Middle frontal gyrus (tissue), 1 donor: ENCODE measurements around the gene TPPP.
A peak's percentile ranks its signal among the peaks of the same experiment; 100 is the strongest.

ENCODE experiments used
- DNase-seq: peaks from one replicate; pipeline ENCODE4 v3.0.0-alpha.2; 2015; ENCODE audit warnings: low spot score; ENCODE audit errors: extremely low spot score

The TPPP gene

GRCh38 chr5:626850-627249, 66.3 kb downstream of the TPPP start:
- DNase-seq: no peak

GRCh38 chr5:625516-625915, 67.6 kb downstream of the TPPP start:
- no peak for DNase-seq

- DNase-seq: no peak
Measured at GRCh38 chr5:624951-625230, 68.3 kb downstream of the TPPP start.

- no peak for DNase-seq
Measured at GRCh38 chr5:624118-624950, 68.8 kb downstream of the TPPP start.

DNA sequence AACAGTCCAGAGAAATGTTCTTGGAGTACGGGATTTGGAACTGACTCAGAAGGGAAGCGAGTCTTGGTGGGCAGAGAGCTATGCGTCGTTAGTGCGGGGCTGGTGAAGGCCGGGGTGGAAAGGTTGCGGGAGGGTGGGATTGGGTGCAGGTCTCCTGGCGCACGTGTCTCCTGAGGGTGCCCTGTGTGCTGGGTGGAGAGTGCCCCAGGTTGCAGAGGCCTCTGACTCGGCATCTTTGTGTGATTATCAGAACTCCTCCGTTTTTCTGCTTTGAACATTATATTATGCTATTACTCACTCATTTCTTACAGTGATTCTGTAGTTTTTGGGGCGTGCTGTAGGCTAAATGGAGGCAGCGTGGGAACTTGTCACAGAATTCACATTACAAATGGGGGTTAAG, 69.6 kb downstream of the TPPP start:
- DNase-seq: no peak

- DNase-seq: no peak
Measured at GRCh38 chr5:622946-623522, 70.1 kb downstream of the TPPP start.

- no peak for DNase-seq
Measured at GRCh38 chr5:622359-622758, 70.8 kb downstream of the TPPP start.

DNA sequence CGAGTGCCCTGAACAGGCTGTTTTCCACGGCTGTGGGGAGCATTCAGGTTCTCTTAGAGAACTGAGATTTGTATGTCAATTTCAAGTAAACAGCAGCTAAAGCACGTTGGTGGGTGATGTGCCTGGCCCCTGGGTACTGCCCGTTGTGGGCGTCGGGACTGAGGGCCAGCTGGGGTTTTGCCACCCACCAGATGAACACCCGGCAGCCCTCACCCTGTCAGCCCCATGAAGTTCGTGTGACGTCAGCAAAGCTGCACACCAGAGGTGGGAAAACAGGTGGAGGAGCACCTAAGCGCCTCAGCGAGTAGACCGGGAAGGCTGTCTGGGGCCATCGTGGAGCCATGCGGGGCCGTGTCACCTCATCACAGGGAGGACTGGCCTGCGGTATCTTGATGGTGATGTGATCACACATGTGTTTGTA, 71.8 kb downstream of the TPPP start:
- no peak for DNase-seq

- no peak for DNase-seq
Measured at GRCh38 chr5:620586-621180, 72.5 kb downstream of the TPPP start.

- no peak for DNase-seq
Measured at GRCh38 chr5:620152-620551, 73.0 kb downstream of the TPPP start.

GRCh38 chr5:619444-619843, 73.7 kb downstream of the TPPP start:
- no peak for DNase-seq

DNA sequence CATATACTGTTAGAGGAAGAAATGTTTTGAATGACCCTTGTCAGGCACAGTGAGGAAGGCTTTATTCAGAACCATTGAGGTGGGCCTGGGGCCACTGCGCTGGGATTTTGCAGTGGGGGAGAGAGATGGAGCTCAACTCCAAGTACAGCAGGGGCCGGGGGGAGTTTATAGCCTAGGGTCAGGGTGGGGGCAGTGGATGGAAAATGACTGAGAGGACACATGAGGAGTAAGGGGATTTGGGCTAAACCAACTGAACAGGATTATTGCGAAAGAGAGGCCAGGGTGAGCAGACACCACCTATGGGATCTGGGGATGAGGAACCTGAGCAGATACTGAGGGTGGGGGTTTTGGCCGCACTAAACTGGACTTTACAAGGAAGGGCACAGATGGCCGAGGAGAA, 74.7 kb downstream of the TPPP start:
- no peak for DNase-seq

DNA sequence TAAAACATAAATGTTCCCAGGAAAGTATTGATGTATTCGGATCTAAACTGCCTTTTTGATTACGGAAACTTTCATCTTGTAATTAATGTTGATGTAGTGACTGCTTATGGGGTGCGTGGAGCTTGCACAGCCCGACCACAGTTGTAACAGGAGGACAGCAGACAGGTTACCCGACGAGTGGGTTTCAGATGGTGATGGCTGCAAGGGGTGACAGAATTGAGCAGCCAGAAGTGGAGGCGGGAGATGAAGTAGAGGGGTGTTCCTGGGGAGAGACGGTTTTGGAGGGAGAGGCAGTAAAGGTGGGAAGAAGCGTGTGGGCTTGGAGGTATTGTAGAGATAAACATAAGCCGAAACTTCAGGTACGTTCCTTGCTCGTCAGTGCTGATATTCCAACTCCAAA, 75.3 kb downstream of the TPPP start:
- no peak for DNase-seq

DNA sequence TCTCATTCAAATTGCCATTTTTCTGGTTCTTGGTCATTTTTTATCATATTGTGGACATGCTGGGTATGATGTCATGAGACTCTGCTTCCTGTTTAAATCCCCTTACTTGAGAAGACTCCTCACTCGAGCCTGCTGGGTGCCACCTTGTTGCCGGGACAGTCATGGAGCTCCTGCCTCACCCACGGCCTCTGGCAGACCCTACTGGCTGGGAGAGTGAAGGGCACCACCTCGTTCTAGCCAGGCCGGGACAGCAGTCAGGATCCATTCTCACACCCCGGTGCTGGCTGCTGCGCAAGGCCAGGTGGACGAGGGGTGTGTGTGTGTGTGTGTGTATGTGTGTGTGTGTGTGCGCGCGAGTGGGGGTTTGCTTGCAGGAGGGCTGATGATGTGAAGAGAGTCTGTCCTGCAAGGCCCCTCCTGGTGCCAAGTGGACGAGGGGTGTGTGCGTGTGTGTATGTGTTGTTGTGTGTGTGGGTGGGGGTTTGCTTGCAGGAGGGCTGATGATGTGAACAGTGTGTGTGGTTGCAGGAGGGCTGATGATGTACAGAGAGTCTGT, 76.6 kb downstream of the TPPP start:
- no peak for DNase-seq

DNA sequence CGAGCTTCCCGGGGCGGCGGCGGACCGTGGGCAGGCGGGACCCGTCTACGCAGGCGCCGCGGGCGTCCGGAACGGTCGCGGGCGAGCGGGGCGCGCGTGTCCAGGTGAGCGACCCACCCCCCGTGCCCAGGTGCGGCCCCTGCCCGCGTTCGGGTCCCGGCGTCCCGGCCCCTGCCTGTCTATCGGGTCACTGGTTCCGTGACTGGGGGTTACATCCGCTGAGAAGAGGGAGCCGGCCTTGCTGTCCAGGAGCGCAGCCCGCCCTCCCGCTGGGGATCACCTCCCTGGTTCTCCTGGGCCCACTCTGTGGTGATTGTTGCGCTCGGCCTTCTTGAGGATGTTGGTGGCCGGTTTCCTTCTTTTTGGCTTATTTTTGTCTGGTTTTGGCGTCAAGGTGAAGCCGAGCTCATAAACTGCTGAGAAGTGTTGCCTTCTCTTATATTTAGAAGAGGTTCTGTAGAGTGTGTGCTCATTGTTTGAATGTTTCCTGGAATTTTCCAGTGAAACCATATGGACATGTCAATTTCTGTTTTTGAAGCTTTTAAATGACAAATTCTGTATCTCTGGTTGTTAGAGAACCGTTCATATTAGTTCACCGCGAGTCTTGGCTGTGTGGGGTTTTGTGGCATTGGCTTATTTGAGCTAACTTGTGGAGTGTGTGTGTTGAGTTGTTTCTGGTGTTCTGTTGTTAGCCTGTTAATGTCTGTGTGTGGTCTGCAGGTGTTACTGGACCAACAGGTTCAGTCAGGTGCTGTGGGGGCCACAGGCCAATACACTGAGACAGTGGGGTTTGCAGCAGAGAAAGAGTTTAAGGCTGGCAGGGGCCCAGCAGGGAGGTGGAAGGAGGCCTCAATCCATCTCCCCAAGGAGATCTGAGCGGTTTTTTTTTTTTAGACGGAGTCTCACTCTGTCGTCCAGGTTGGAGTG, 80.4 kb downstream of the TPPP start:
- no peak for DNase-seq

GRCh38 chr5:611731-612486, 81.2 kb downstream of the TPPP start, which contains the start of gene CEP72:
Gene CEP72 (plus strand): TSS chr5:612340. CDS start chr5:612362, 22 bp downstream.
- peak; percentile 61 for DNase-seq

GRCh38 chr5:610744-611730, 82.1 kb downstream of the TPPP start:
- no peak for DNase-seq

DNA sequence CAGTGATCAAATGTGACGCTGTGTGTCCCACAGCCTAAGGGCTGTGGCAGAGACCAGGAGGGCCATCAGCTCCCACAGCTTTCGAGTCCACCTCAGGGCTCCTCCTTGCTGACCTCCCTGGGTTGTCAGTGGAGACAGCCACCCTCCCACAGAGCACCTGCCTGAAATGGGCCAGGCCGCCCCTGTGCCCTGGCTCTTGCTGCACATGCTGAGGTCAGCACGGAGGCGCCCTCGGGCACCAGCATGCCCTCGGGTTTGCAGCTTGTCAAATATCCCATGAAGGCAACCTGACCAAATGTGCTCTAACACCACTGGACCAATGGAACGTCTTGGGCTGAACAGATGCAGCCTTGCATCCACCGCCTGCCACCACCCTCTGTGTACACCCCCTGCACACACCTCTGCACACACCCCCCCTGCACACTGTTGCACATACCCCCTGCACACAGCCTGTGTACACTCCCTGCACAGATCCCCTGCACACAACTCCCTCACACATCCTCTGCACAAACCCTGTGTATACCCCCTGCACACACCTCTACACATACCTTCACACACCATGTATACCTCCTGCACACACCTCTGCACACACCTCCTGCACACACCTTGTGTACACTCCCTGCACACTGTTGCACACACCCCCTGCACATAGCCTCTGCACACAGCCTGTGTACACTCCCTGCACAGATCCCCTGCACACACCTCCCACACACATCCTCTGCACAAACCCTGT, 83.0 kb downstream of the TPPP start:
- no peak for DNase-seq
